Activated T-cell treated with anti-CD3 and anti-CD28 coated beads for 4 hours (primary cell): ENCODE data around the gene ADAR.

ENCODE experiments used
- DNase-seq: peaks from one replicate; pipeline ENCODE4 v3.0.0-alpha.2; 2020

Gene ADAR

GRCh38 chr1:154557248-154557938 is 50.6 kb downstream of the ADAR start:
- no peak for DNase-seq

GRCh38 chr1:154556422-154556821 is 51.6 kb downstream of the ADAR start:
- no peak for DNase-seq

GRCh38 chr1:154553056-154554030 is 54.6 kb downstream of the ADAR start:
- DNase-seq = no peak

GRCh38 chr1:154552036-154552435 is 56.0 kb downstream of the ADAR start:
- DNase-seq = no peak

- DNase-seq = no peak
Observed at GRCh38 chr1:154551474-154551873, 56.5 kb downstream of the ADAR start.

- DNase-seq = no peak
Observed at GRCh38 chr1:154550657-154551056, 57.3 kb downstream of the ADAR start.

GRCh38 chr1:154550070-154550469 is 57.9 kb downstream of the ADAR start:
- no peak for DNase-seq

- no peak for DNase-seq
Observed at GRCh38 chr1:154549202-154549770, 58.7 kb downstream of the ADAR start.

GRCh38 chr1:154548028-154548427 is 60.0 kb downstream of the ADAR start:
- DNase-seq = no peak

GRCh38 chr1:154547105-154547732 is 60.8 kb downstream of the ADAR start:
- DNase-seq = no peak

- peak; percentile 21 for DNase-seq
Observed at GRCh38 chr1:154546264-154547063, 61.5 kb downstream of the ADAR start.

- DNase-seq = no peak
Observed at GRCh38 chr1:154541231-154541630, 66.8 kb downstream of the ADAR start.

GRCh38 chr1:154539486-154540483 is 68.2 kb downstream of the ADAR start:
- DNase-seq = no peak

GRCh38 chr1:154536570-154536969 is 71.4 kb downstream of the ADAR start:
- no peak for DNase-seq

- DNase-seq = no peak
Observed at GRCh38 chr1:154533952-154534844, 73.8 kb downstream of the ADAR start.
